ENCODE data around the gene TNRC6B. TPM values are rescaled to one million over a fixed set of nuclear protein-coding genes. Genes with fewer than 3 reads are reported as not detected.

Gene TNRC6B
- total RNA-seq, 1 donor from 2014 or later, result 80.1 TPM

GRCh38 chr22:40279017-40279416, 101.3 kb downstream of the TNRC6B start:
- no peak for DNase-seq (ENCODE audit: low spot score in 2 of 2, unreplicated experiment in 2 of 2)
- Mint-ChIP-seq H3K27me3 (ENCODE audit: low read depth) (no peaks in the 10 kb centered on the region), H3K27ac (no peak overlapping the region), H3K4me3 (no peak overlapping the region), H3K9me3 (no peaks in the 10 kb centered on the region), H3K4me1 (peaks cover 10% of the 10 kb centered on the region), H3K36me3 (peaks cover 29% of the 10 kb centered on the region)
- no peak for TF ChIP-seq CTCF (IDR thresholded peaks at IDR 0.05; ENCODE audit: unreplicated experiment)

DNA sequence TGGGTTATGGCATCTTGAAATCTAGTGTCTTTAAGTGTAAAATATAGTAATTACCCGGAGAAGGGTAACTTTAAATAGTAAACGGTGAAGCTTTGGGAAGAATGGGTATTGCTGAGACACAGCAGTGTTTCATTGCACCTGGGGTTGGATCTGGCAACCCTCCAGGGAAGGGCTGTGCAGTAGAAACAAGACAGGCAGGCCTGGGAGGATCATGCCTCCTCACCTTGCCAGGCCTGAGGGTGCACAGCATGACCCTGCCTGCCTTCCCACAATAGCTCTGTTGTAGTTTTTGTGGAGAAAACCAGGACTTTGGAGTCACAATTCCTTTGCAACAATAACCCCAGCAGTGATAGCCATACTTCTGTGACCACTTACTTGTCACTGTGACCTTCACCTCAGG, 104.0 kb downstream of the TNRC6B start:
- H3K9me3 Mint-ChIP-seq, result no peaks in the 10 kb centered on the region
- peaks cover 36% of the 10 kb centered on the region for H3K36me3 Mint-ChIP-seq

DNA sequence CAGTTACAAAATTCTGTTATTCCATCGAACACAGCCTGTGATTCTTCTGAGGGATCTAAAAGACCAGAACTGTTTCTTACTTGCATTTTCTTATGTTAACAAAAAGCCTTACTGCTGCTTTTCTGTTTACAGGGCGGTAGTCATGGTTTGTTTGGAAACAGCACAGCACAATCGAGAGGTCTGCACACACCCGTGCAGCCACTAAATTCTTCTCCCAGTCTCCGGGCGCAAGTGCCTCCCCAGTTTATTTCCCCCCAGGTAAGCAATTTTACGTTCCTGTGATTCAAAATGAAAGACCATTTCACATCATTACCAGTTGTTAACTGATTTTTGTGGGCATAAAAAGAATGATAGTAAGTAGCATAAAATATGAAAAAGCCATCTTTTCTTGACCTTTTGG, 107.8 kb downstream of the TNRC6B start:
- no peaks in the 10 kb centered on the region for H3K9me3 Mint-ChIP-seq
- H3K27me3 Mint-ChIP-seq (ENCODE audit: low read depth), result no peaks in the 10 kb centered on the region
- no peak overlapping the region for H3K4me3 Mint-ChIP-seq
- peaks cover 44% of the 10 kb centered on the region for H3K36me3 Mint-ChIP-seq
- DNase-seq (ENCODE audit: low spot score in 2 of 2, unreplicated experiment in 2 of 2), result no peak
- no peaks in the 10 kb centered on the region for H3K4me1 Mint-ChIP-seq
- no peak overlapping the region for H3K27ac Mint-ChIP-seq
- TF ChIP-seq CTCF (IDR thresholded peaks at IDR 0.05; ENCODE audit: unreplicated experiment), result no peak

More for the DNA sequence above, 104.0 kb downstream of the TNRC6B start:
- no peaks in the 10 kb centered on the region for H3K27me3 Mint-ChIP-seq (ENCODE audit: low read depth)
- no peak for TF ChIP-seq CTCF (IDR thresholded peaks at IDR 0.05; ENCODE audit: unreplicated experiment)
- no peak overlapping the region for H3K4me3 Mint-ChIP-seq
- no peak for DNase-seq (ENCODE audit: low spot score in 2 of 2, unreplicated experiment in 2 of 2)
- no peak overlapping the region for H3K27ac Mint-ChIP-seq
- no peaks in the 10 kb centered on the region for H3K4me1 Mint-ChIP-seq

GRCh38 chr22:40289991-40290459, 112.3 kb downstream of the TNRC6B start:
- Mint-ChIP-seq H3K9me3 (no peaks in the 10 kb centered on the region), H3K4me1 (no peaks in the 10 kb centered on the region), H3K27ac (no peak overlapping the region), H3K4me3 (no peak overlapping the region), H3K27me3 (ENCODE audit: low read depth) (no peaks in the 10 kb centered on the region), H3K36me3 (peaks cover 43% of the 10 kb centered on the region)
- no peak for TF ChIP-seq CTCF (IDR thresholded peaks at IDR 0.05; ENCODE audit: unreplicated experiment)
- DNase-seq (ENCODE audit: low spot score in 2 of 2, unreplicated experiment in 2 of 2), result no peak

DNA sequence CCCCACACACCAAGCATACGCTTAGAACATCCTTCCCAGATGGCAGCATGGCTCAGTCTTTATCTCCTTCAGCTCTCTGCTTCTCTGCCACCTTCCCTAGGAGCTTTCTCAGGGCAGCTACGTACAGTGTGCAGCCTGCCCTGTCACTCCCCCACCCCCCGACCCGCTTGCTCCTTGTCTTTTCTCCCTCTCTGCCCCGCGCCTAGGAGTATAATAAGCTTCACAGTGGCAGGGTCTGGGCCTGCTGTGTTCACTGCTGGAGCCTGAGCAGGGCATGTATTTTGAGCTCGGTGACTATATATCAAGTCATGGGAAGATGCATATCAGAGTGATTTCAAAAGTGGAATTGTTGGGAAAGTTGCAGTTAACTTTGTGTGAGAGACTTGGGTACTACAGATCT, 112.8 kb downstream of the TNRC6B start:
- peaks cover 44% of the 10 kb centered on the region for H3K36me3 Mint-ChIP-seq
- no peak for TF ChIP-seq CTCF (IDR thresholded peaks at IDR 0.05; ENCODE audit: unreplicated experiment)
- no peaks in the 10 kb centered on the region for H3K9me3 Mint-ChIP-seq
- no peaks in the 10 kb centered on the region for H3K4me1 Mint-ChIP-seq
- no peak for DNase-seq (ENCODE audit: low spot score in 2 of 2, unreplicated experiment in 2 of 2)
- peak overlapping the region; percentile 18 for H3K27ac Mint-ChIP-seq
- no peaks in the 10 kb centered on the region for H3K27me3 Mint-ChIP-seq (ENCODE audit: low read depth)
- no peak overlapping the region for H3K4me3 Mint-ChIP-seq

- Mint-ChIP-seq H3K27me3 (ENCODE audit: low read depth) (no peaks in the 10 kb centered on the region), H3K4me1 (peaks cover 3% of the 10 kb centered on the region), H3K9me3 (no peaks in the 10 kb centered on the region), H3K36me3 (peaks cover 36% of the 10 kb centered on the region), H3K27ac (no peak overlapping the region), H3K4me3 (no peak overlapping the region)
- DNase-seq (ENCODE audit: low spot score in 2 of 2, unreplicated experiment in 2 of 2), result no peak
- no peak for TF ChIP-seq CTCF (IDR thresholded peaks at IDR 0.05; ENCODE audit: unreplicated experiment)
These were observed 117.0 kb downstream of the TNRC6B start for GRCh38 chr22:40294696-40295095.
